ENCODE data around the gene SHISA9. TPM values are rescaled to one million over a fixed set of nuclear protein-coding genes. Genes with fewer than 3 reads are reported as not detected.

Gene SHISA9
- total RNA-seq, 2 donors from 2014 or later, result not detected

- no peak for ATAC-seq
- Mint-ChIP-seq H3K27me3 (no peaks in the 10 kb centered on the region), H3K36me3 (ENCODE audit: low read depth) (no peaks in the 10 kb centered on the region), H3K4me1 (no peaks in the 10 kb centered on the region), H3K27ac (no peak overlapping the region), H3K4me3 (no peak overlapping the region)
- no peaks in the 10 kb centered on the region for H3K9me3 ChIP-seq (ENCODE audit: control insufficient read depth, low read length, poor library complexity, severe bottlenecking)
- DNase-seq, result no peak
Observed at GRCh38 chr16:12976936-12977335, 75.5 kb downstream of the SHISA9 start.

- H3K27ac Mint-ChIP-seq, result no peak overlapping the region
- no peak for DNase-seq
- no peak for ATAC-seq
- H3K36me3 Mint-ChIP-seq (ENCODE audit: low read depth), result no peaks in the 10 kb centered on the region
- no peak overlapping the region for H3K4me3 Mint-ChIP-seq
- H3K27me3 Mint-ChIP-seq, result no peaks in the 10 kb centered on the region
- no peaks in the 10 kb centered on the region for H3K4me1 Mint-ChIP-seq
- H3K9me3 ChIP-seq (ENCODE audit: control insufficient read depth, low read length, poor library complexity, severe bottlenecking), result no peaks in the 10 kb centered on the region
Observed at GRCh38 chr16:12985516-12985915, 84.1 kb downstream of the SHISA9 start.

GRCh38 chr16:12988071-12988470 is 86.7 kb downstream of the SHISA9 start:
- Mint-ChIP-seq H3K36me3 (ENCODE audit: low read depth) (no peaks in the 10 kb centered on the region), H3K27me3 (no peaks in the 10 kb centered on the region), H3K4me1 (no peaks in the 10 kb centered on the region), H3K27ac (no peak overlapping the region), H3K4me3 (no peak overlapping the region)
- H3K9me3 ChIP-seq (ENCODE audit: control insufficient read depth, low read length, poor library complexity, severe bottlenecking), result no peaks in the 10 kb centered on the region
- ATAC-seq (no peak), DNase-seq (no peak)

- Mint-ChIP-seq H3K27me3 (no peaks in the 10 kb centered on the region), H3K36me3 (ENCODE audit: low read depth) (no peaks in the 10 kb centered on the region), H3K4me1 (no peaks in the 10 kb centered on the region), H3K4me3 (no peak overlapping the region), H3K27ac (no peak overlapping the region)
- ATAC-seq (no peak), DNase-seq (no peak)
- H3K9me3 ChIP-seq (ENCODE audit: control insufficient read depth, low read length, poor library complexity, severe bottlenecking), result no peaks in the 10 kb centered on the region
Observed at GRCh38 chr16:12992066-12992465, 90.7 kb downstream of the SHISA9 start.

GRCh38 chr16:12994402-12994801 is 93.0 kb downstream of the SHISA9 start:
- no peaks in the 10 kb centered on the region for H3K9me3 ChIP-seq (ENCODE audit: control insufficient read depth, low read length, poor library complexity, severe bottlenecking)
- H3K4me3 Mint-ChIP-seq, result no peak overlapping the region
- no peak for DNase-seq
- no peak for ATAC-seq
- no peaks in the 10 kb centered on the region for H3K36me3 Mint-ChIP-seq (ENCODE audit: low read depth)
- no peaks in the 10 kb centered on the region for H3K27me3 Mint-ChIP-seq
- H3K27ac Mint-ChIP-seq, result no peak overlapping the region
- H3K4me1 Mint-ChIP-seq, result no peaks in the 10 kb centered on the region

GRCh38 chr16:12995721-12996372 is 94.4 kb downstream of the SHISA9 start:
- no peaks in the 10 kb centered on the region for H3K9me3 ChIP-seq (ENCODE audit: control insufficient read depth, low read length, poor library complexity, severe bottlenecking)
- Mint-ChIP-seq H3K4me3 (no peak overlapping the region), H3K36me3 (ENCODE audit: low read depth) (no peaks in the 10 kb centered on the region), H3K27me3 (no peaks in the 10 kb centered on the region), H3K27ac (no peak overlapping the region), H3K4me1 (no peaks in the 10 kb centered on the region)
- no peak for DNase-seq
- no peak for ATAC-seq

GRCh38 chr16:12998361-12999085 is 97.1 kb downstream of the SHISA9 start:
- DNase-seq, result no peak
- H3K27ac Mint-ChIP-seq, result no peak overlapping the region
- ATAC-seq, result no peak
- H3K9me3 ChIP-seq (ENCODE audit: control insufficient read depth, low read length, poor library complexity, severe bottlenecking), result no peaks in the 10 kb centered on the region
- no peaks in the 10 kb centered on the region for H3K27me3 Mint-ChIP-seq
- H3K4me1 Mint-ChIP-seq, result no peaks in the 10 kb centered on the region
- no peak overlapping the region for H3K4me3 Mint-ChIP-seq
- no peaks in the 10 kb centered on the region for H3K36me3 Mint-ChIP-seq (ENCODE audit: low read depth)

- H3K27ac Mint-ChIP-seq, result no peak overlapping the region
- no peaks in the 10 kb centered on the region for H3K4me1 Mint-ChIP-seq
- no peaks in the 10 kb centered on the region for H3K27me3 Mint-ChIP-seq
- no peaks in the 10 kb centered on the region for H3K9me3 ChIP-seq (ENCODE audit: control insufficient read depth, low read length, poor library complexity, severe bottlenecking)
- ATAC-seq (no peak), DNase-seq (no peak)
- H3K36me3 Mint-ChIP-seq (ENCODE audit: low read depth), result no peaks in the 10 kb centered on the region
- no peak overlapping the region for H3K4me3 Mint-ChIP-seq
Observed at GRCh38 chr16:12999368-12999767, 98.0 kb downstream of the SHISA9 start.

GRCh38 chr16:13005721-13006247 is 104.4 kb downstream of the SHISA9 start:
- DNase-seq (no peak), ATAC-seq (no peak)
- H3K4me3 Mint-ChIP-seq, result no peak overlapping the region
- no peaks in the 10 kb centered on the region for H3K4me1 Mint-ChIP-seq
- no peak overlapping the region for H3K27ac Mint-ChIP-seq
- no peaks in the 10 kb centered on the region for H3K27me3 Mint-ChIP-seq
- no peaks in the 10 kb centered on the region for H3K9me3 ChIP-seq (ENCODE audit: control insufficient read depth, low read length, poor library complexity, severe bottlenecking)
- no peaks in the 10 kb centered on the region for H3K36me3 Mint-ChIP-seq (ENCODE audit: low read depth)

GRCh38 chr16:13012601-13013000 is 111.2 kb downstream of the SHISA9 start:
- no peaks in the 10 kb centered on the region for H3K27me3 Mint-ChIP-seq
- DNase-seq (no peak), ATAC-seq (no peak)
- no peaks in the 10 kb centered on the region for H3K9me3 ChIP-seq (ENCODE audit: control insufficient read depth, low read length, poor library complexity, severe bottlenecking)
- H3K36me3 Mint-ChIP-seq (ENCODE audit: low read depth), result no peaks in the 10 kb centered on the region
- no peaks in the 10 kb centered on the region for H3K4me1 Mint-ChIP-seq
- no peak overlapping the region for H3K27ac Mint-ChIP-seq
- no peak overlapping the region for H3K4me3 Mint-ChIP-seq

GRCh38 chr16:13013043-13013442 is 111.6 kb downstream of the SHISA9 start:
- Mint-ChIP-seq H3K27me3 (no peaks in the 10 kb centered on the region), H3K4me1 (no peaks in the 10 kb centered on the region), H3K27ac (no peak overlapping the region), H3K36me3 (ENCODE audit: low read depth) (no peaks in the 10 kb centered on the region), H3K4me3 (no peak overlapping the region)
- no peak for DNase-seq
- H3K9me3 ChIP-seq (ENCODE audit: control insufficient read depth, low read length, poor library complexity, severe bottlenecking), result no peaks in the 10 kb centered on the region
- ATAC-seq, result no peak

GRCh38 chr16:13014476-13014875 is 113.1 kb downstream of the SHISA9 start:
- Mint-ChIP-seq H3K36me3 (ENCODE audit: low read depth) (no peaks in the 10 kb centered on the region), H3K4me1 (no peaks in the 10 kb centered on the region), H3K4me3 (no peak overlapping the region), H3K27me3 (no peaks in the 10 kb centered on the region), H3K27ac (no peak overlapping the region)
- H3K9me3 ChIP-seq (ENCODE audit: control insufficient read depth, low read length, poor library complexity, severe bottlenecking), result no peaks in the 10 kb centered on the region
- no peak for ATAC-seq
- DNase-seq, result no peak

GRCh38 chr16:13018026-13018425 is 116.6 kb downstream of the SHISA9 start:
- no peak overlapping the region for H3K27ac Mint-ChIP-seq
- H3K4me3 Mint-ChIP-seq, result no peak overlapping the region
- H3K9me3 ChIP-seq (ENCODE audit: control insufficient read depth, low read length, poor library complexity, severe bottlenecking), result no peaks in the 10 kb centered on the region
- no peaks in the 10 kb centered on the region for H3K36me3 Mint-ChIP-seq (ENCODE audit: low read depth)
- no peak for DNase-seq
- ATAC-seq, result no peak
- H3K27me3 Mint-ChIP-seq, result no peaks in the 10 kb centered on the region
- no peaks in the 10 kb centered on the region for H3K4me1 Mint-ChIP-seq

GRCh38 chr16:13021996-13022395 is 120.6 kb downstream of the SHISA9 start:
- H3K36me3 Mint-ChIP-seq (ENCODE audit: low read depth), result no peaks in the 10 kb centered on the region
- H3K4me3 Mint-ChIP-seq, result no peak overlapping the region
- DNase-seq (no peak), ATAC-seq (no peak)
- H3K4me1 Mint-ChIP-seq, result no peaks in the 10 kb centered on the region
- H3K27me3 Mint-ChIP-seq, result no peaks in the 10 kb centered on the region
- H3K27ac Mint-ChIP-seq, result no peak overlapping the region
- H3K9me3 ChIP-seq (ENCODE audit: control insufficient read depth, low read length, poor library complexity, severe bottlenecking), result no peaks in the 10 kb centered on the region
